ENCODE measurements around the gene CWC27. TPM values are rescaled to one million over a fixed set of nuclear protein-coding genes. Genes with fewer than 3 reads are reported as not detected.

Gene CWC27
- total RNA-seq, 1 donor from 2014 or later, result 56.6 TPM

- TF ChIP-seq EZH2phosphoT487 (IDR thresholded peaks at IDR 0.05) (no peak), EZH2 (IDR thresholded peaks at IDR 0.05) (no peak), CTCF (IDR thresholded peaks at IDR 0.05) (no peak)
- Histone ChIP-seq H2AFZ (replicated peaks) (no peak overlapping the region), H3K4me2 (no peak overlapping the region), H3K4me3 (no peak overlapping the region), H3K36me3 (peaks cover 4% of the 10 kb centered on the region), H3K4me1 (no peaks in the 10 kb centered on the region), H3K27me3 (no peaks in the 10 kb centered on the region), H3K9ac (no peak overlapping the region), H3K9me3 (ENCODE audit: low read depth) (no peaks in the 10 kb centered on the region), H4K20me1 (ENCODE audit: low read depth) (no peaks in the 10 kb centered on the region), H3F3A (ENCODE audit: low read depth) (no peaks in the 10 kb centered on the region), H3K27ac (no peak overlapping the region), H3K79me2 (ENCODE audit: low read depth) (no peaks in the 10 kb centered on the region)
- H3K27ac Mint-ChIP-seq, result no peak overlapping the region
- no peaks in the 10 kb centered on the region for H3K9me3 Mint-ChIP-seq
- no peak overlapping the region for H3K4me3 Mint-ChIP-seq
- H3K4me1 Mint-ChIP-seq, result no peaks in the 10 kb centered on the region
- DNase-seq (ENCODE audit: low spot score), result no peak
- peaks cover 2% of the 10 kb centered on the region for H3K36me3 Mint-ChIP-seq
- no peaks in the 10 kb centered on the region for H3K27me3 Mint-ChIP-seq (ENCODE audit: insufficient read depth, low read depth)
These were observed 38.8 kb downstream of the CWC27 start for GRCh38 chr5:64807520-64807919.

- H3K4me1 ChIP-seq, result no peaks in the 10 kb centered on the region
- H3K9me3 ChIP-seq (ENCODE audit: low read depth), result no peaks in the 10 kb centered on the region
- Mint-ChIP-seq H3K4me3 (no peak overlapping the region), H3K36me3 (peaks cover 2% of the 10 kb centered on the region), H3K9me3 (no peaks in the 10 kb centered on the region), H3K4me1 (no peaks in the 10 kb centered on the region), H3K27ac (no peak overlapping the region), H3K27me3 (ENCODE audit: insufficient read depth, low read depth) (no peaks in the 10 kb centered on the region)
- no peak overlapping the region for H3K4me3 ChIP-seq
- no peak overlapping the region for H3K9ac ChIP-seq
- H3K79me2 ChIP-seq (ENCODE audit: low read depth), result no peaks in the 10 kb centered on the region
- TF ChIP-seq CTCF (IDR thresholded peaks at IDR 0.05), result peak; percentile 89
- no peak for TF ChIP-seq EZH2 (IDR thresholded peaks at IDR 0.05)
- TF ChIP-seq EZH2phosphoT487 (IDR thresholded peaks at IDR 0.05), result no peak
- no peaks in the 10 kb centered on the region for H3F3A ChIP-seq (ENCODE audit: low read depth)
- H3K4me2 ChIP-seq, result no peak overlapping the region
- DNase-seq (ENCODE audit: low spot score), result peak; percentile 60
- H2AFZ ChIP-seq (replicated peaks), result no peak overlapping the region
- H4K20me1 ChIP-seq (ENCODE audit: low read depth), result no peaks in the 10 kb centered on the region
- H3K27ac ChIP-seq, result no peak overlapping the region
- H3K27me3 ChIP-seq, result no peaks in the 10 kb centered on the region
- no peaks in the 10 kb centered on the region for H3K36me3 ChIP-seq
These were observed 42.4 kb downstream of the CWC27 start for GRCh38 chr5:64811050-64811640.

GRCh38 chr5:64814073-64814472, 45.3 kb downstream of the CWC27 start:
- DNase-seq (ENCODE audit: low spot score), result no peak
- no peaks in the 10 kb centered on the region for H4K20me1 ChIP-seq (ENCODE audit: low read depth)
- H3K27ac ChIP-seq, result no peak overlapping the region
- H3K4me2 ChIP-seq, result no peak overlapping the region
- H3K9ac ChIP-seq, result no peak overlapping the region
- no peak for TF ChIP-seq EZH2 (IDR thresholded peaks at IDR 0.05)
- no peak for TF ChIP-seq CTCF (IDR thresholded peaks at IDR 0.05)
- TF ChIP-seq EZH2phosphoT487 (IDR thresholded peaks at IDR 0.05), result no peak
- no peak overlapping the region for H3K4me3 ChIP-seq
- H3K4me3 Mint-ChIP-seq, result no peak overlapping the region
- H3K27me3 Mint-ChIP-seq (ENCODE audit: insufficient read depth, low read depth), result no peaks in the 10 kb centered on the region
- peaks cover 3% of the 10 kb centered on the region for H3K4me1 Mint-ChIP-seq
- no peaks in the 10 kb centered on the region for H3K27me3 ChIP-seq
- no peaks in the 10 kb centered on the region for H3K36me3 Mint-ChIP-seq
- H3K27ac Mint-ChIP-seq, result no peak overlapping the region
- H3K79me2 ChIP-seq (ENCODE audit: low read depth), result no peaks in the 10 kb centered on the region
- H3K4me1 ChIP-seq, result no peaks in the 10 kb centered on the region
- H3K9me3 ChIP-seq (ENCODE audit: low read depth), result no peaks in the 10 kb centered on the region
- H3K9me3 Mint-ChIP-seq, result no peaks in the 10 kb centered on the region
- no peak overlapping the region for H2AFZ ChIP-seq (replicated peaks)
- H3K36me3 ChIP-seq, result no peaks in the 10 kb centered on the region
- H3F3A ChIP-seq (ENCODE audit: low read depth), result no peaks in the 10 kb centered on the region
